ENCODE results near the gene EIF4E1B.

Gene EIF4E1B

DNA sequence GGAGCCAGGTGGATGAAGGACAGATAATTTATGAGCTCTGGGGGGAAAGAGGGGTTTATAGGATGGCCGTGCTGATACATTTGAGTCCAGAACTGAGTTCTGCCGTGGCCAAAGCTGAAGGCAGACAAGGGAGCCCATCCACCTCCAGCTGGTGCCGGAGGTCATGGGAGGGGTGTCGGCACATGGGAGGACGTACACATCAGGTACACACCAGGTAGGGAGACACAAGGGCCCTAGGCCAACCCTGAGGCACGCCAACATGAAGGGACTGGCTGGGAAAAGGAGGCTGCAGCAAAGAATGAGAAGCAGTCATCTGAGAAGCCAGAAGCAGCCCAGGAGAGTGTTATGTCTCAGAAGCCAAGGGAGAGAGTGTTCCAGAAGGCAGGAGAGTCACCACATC is 18.5 kb upstream of the EIF4E1B start:
- DNase-seq (ENCODE audit: low read depth) = no peak
- no peak overlapping the region for H3K4me3 ChIP-seq (ENCODE audit: low read depth, low read length)
- TF ChIP-seq, protein P1, sequence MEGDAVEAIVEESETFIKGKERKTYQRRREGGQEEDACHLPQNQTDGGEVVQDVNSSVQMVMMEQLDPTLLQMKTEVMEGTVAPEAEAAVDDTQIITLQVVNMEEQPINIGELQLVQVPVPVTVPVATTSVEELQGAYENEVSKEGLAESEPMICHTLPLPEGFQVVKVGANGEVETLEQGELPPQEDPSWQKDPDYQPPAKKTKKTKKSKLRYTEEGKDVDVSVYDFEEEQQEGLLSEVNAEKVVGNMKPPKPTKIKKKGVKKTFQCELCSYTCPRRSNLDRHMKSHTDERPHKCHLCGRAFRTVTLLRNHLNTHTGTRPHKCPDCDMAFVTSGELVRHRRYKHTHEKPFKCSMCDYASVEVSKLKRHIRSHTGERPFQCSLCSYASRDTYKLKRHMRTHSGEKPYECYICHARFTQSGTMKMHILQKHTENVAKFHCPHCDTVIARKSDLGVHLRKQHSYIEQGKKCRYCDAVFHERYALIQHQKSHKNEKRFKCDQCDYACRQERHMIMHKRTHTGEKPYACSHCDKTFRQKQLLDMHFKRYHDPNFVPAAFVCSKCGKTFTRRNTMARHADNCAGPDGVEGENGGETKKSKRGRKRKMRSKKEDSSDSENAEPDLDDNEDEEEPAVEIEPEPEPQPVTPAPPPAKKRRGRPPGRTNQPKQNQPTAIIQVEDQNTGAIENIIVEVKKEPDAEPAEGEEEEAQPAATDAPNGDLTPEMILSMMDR (IDR thresholded peaks at IDR 0.05; ENCODE audit: insufficient read depth, low read depth, low read length, missing control alignments) = no peak

DNA sequence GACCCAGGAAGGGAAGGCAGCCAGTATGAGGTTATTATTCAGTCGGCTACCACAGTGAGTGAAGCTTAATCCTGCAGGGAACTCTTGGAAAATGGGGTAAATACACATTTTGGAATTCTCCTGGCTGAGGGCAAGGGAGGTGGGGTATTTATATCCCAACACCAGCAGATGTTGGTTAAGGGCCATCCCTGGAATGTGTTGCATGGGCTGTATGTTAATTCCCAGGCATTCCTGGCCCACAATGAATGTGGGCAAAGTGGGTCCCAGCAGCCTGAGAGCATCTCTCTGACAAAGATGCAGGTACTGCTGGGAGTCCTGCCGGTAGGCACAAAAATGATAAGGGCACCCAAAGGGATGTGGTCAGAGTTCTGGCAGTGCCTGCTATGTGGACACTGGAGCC is 17.6 kb upstream of the EIF4E1B start:
- TF ChIP-seq, protein P1 (IDR thresholded peaks at IDR 0.05; ENCODE audit: insufficient read depth, low read depth, low read length, missing control alignments) = no peak
- no peak overlapping the region for H3K4me3 ChIP-seq (ENCODE audit: low read depth, low read length)
- no peak for DNase-seq (ENCODE audit: low read depth)

DNA sequence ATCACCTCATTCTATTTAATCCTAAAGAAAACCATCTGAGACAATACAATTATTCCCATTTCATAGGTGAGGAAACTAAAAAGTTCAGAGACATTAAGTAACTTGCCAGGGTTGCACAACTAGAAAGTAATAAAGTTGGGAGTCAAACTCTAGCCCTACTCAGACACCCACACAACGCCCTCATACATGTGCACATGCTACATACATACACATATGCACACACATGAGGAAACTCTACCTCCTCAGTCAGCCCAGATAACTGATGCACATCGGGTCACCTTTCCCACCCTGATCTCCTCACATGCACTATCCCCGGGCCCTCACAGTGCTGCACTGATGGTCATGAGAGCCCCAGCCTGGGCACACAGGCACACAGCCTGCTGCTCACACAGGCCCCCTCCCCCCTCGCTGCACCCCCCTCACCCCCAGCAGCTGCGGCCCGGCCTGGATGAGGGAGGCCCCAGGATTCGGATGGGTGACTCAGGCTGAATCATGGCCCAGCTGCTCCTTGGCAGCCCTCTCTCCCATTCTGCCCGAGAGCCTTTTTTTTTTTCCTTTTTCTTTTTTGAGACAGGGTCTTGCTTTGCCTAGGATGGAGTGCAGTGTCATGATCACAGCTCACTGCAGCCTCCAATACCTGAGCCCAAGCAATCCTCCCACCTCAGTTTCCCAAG is 15.5 kb upstream of the EIF4E1B start:
- no peak for DNase-seq (ENCODE audit: low read depth)
- no peak overlapping the region for H3K4me3 ChIP-seq (ENCODE audit: low read depth, low read length)
- TF ChIP-seq, protein P1 (IDR thresholded peaks at IDR 0.05; ENCODE audit: insufficient read depth, low read depth, low read length, missing control alignments) = no peak

DNA sequence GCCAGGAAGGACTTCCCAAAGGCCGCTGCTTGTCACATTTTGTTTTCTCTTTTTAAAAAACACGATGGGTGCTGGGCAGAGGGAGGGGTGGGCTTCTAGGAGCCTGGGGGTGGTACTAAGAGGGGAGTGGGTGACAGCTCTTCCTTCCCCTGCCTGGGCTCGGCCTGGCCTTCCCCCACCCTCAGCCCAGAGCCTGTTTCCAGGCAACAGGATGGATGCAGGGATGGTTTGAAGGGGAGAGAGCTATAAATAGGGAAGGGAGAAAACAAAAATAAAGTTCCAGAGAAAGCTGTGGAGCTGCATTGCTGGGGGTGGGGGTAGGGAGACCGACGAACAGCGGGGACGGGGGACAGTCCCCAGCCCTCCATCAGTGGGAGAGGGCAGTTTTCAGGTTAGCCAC is 14.0 kb upstream of the EIF4E1B start:
- no peak overlapping the region for H3K4me3 ChIP-seq (ENCODE audit: low read depth, low read length)
- no peak for DNase-seq (ENCODE audit: low read depth)
- TF ChIP-seq, protein P1 (IDR thresholded peaks at IDR 0.05; ENCODE audit: insufficient read depth, low read depth, low read length, missing control alignments) = no peak

DNA sequence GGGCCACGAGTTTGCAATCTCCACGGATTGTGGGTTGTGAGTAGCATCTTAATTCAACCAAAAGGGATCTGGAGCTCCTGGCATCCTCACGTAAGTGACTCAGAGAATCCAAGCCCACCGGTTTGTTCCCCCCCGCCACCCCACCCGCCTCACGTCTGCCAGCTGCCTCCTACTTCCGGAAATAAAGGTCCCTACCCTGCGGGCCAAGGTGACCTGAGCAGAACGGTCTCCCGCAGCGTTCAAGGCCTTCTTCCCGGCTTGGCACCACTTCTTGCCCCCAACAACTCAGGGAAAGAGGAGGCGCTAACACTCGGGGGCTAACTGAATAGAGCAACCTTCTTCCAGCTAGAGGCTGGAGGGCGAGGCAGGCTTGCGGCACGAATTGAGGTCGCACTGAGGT is 11.7 kb upstream of the EIF4E1B start:
- DNase-seq (ENCODE audit: low read depth) = no peak
- TF ChIP-seq, protein P1 (IDR thresholded peaks at IDR 0.05; ENCODE audit: insufficient read depth, low read depth, low read length, missing control alignments) = no peak
- H3K4me3 ChIP-seq (ENCODE audit: low read depth, low read length) = no peak overlapping the region

DNA sequence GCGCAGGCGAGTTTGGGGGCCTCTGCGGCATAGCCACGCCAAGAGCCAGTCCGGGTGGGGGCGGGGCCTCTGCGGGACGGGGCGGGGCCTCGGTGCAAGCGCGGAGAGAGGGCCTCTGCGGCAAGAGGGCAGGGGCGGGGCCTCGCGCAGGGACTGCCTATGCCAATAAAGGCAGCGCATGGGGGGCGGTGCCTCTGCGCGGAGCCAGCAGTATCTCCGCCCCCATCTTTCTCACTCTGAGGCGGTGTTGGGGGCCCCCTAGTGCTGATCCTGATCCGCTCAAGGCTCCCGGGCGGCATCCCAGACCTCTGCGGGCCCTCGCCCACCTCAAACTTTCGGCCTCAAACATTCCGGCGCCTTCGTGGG is 11.3 kb upstream of the EIF4E1B start:
- peak; percentile 69 for DNase-seq (ENCODE audit: low read depth)
- no peak overlapping the region for H3K4me3 ChIP-seq (ENCODE audit: low read depth, low read length)
- TF ChIP-seq, protein P1 (IDR thresholded peaks at IDR 0.05; ENCODE audit: insufficient read depth, low read depth, low read length, missing control alignments) = peak; percentile 8

Data from GM12865 (cell line).